GM19455 (cell line): ENCODE data around the gene ALKBH1.
"Not testable (repeated sequence)": the region's sequence is repeated elsewhere in the genome, so short reads cannot be mapped to it uniquely, and the experiment has no call there.

ENCODE experiments used
- ATAC-seq: cut with Tn5 transposase; IDR thresholded peaks from one replicate; pipeline ENCODE4 v1.9.1; 2021; ENCODE audit not compliant: unreplicated experiment

ALKBH1 gene

GRCh38 chr14:77674931-77675330 lies 32.9 kb downstream of the ALKBH1 start:
- no peak for ATAC-seq

- ATAC-seq = no peak
These were observed 34.6 kb downstream of the ALKBH1 start for GRCh38 chr14:77673193-77673592.

GRCh38 chr14:77667331-77667730 lies 40.5 kb downstream of the ALKBH1 start:
- no peak for ATAC-seq

GRCh38 chr14:77663293-77663692 lies 44.5 kb downstream of the ALKBH1 start:
- ATAC-seq = no peak

GRCh38 chr14:77661562-77661961 lies 46.3 kb downstream of the ALKBH1 start:
- ATAC-seq = not testable (repeated sequence)

- no peak for ATAC-seq
These were observed 47.1 kb downstream of the ALKBH1 start for GRCh38 chr14:77660754-77661153.

GRCh38 chr14:77659831-77660230 lies 48.0 kb downstream of the ALKBH1 start:
- ATAC-seq = no peak

GRCh38 chr14:77657280-77657679 lies 50.5 kb downstream of the ALKBH1 start:
- ATAC-seq = no peak

GRCh38 chr14:77654001-77654441 lies 53.8 kb downstream of the ALKBH1 start:
- ATAC-seq = no peak

- ATAC-seq = no peak
These were observed 58.5 kb downstream of the ALKBH1 start for GRCh38 chr14:77649326-77649725.

- no peak for ATAC-seq
These were observed 59.2 kb downstream of the ALKBH1 start for GRCh38 chr14:77648520-77649200.

- ATAC-seq = no peak
These were observed 60.0 kb downstream of the ALKBH1 start for GRCh38 chr14:77647853-77648252.

- ATAC-seq = no peak
These were observed 60.9 kb downstream of the ALKBH1 start for GRCh38 chr14:77646907-77647306.

GRCh38 chr14:77645520-77646230 lies 62.1 kb downstream of the ALKBH1 start:
- no peak for ATAC-seq

GRCh38 chr14:77642407-77642806 lies 65.4 kb downstream of the ALKBH1 start:
- no peak for ATAC-seq

GRCh38 chr14:77641534-77642341 lies 66.1 kb downstream of the ALKBH1 start:
- no peak for ATAC-seq

GRCh38 chr14:77640756-77641533 lies 66.9 kb downstream of the ALKBH1 start:
- no peak for ATAC-seq

- no peak for ATAC-seq
These were observed 69.1 kb downstream of the ALKBH1 start for GRCh38 chr14:77638771-77639171.

- ATAC-seq = not testable (repeated sequence)
These were observed 72.0 kb downstream of the ALKBH1 start for GRCh38 chr14:77635869-77636268.

GRCh38 chr14:77635466-77635865 lies 72.4 kb downstream of the ALKBH1 start:
- ATAC-seq = not testable (repeated sequence)

GRCh38 chr14:77630111-77630510 lies 77.7 kb downstream of the ALKBH1 start:
- no peak for ATAC-seq
